ENCODE measurements around the gene DOCK4.

The DOCK4 gene

GRCh38 chr7:112110651-112111050, 95.5 kb downstream of the DOCK4 start:
- Histone ChIP-seq H3K4me3 (ENCODE audit: low read depth, low read length) (no peak overlapping the region), H3K27me3 (ENCODE audit: control insufficient read depth, insufficient read depth, low read length) (no peaks in the 10 kb centered on the region), H3K4me1 (ENCODE audit: control insufficient read depth, insufficient read depth, low read length) (peaks cover 5% of the 10 kb centered on the region), H3K9ac (ENCODE audit: low read depth, low read length) (no peak overlapping the region), H3K9me3 (ENCODE audit: control insufficient read depth, insufficient read depth, low read length) (no peaks in the 10 kb centered on the region), H3K36me3 (ENCODE audit: control insufficient read depth, insufficient read depth, low read length) (no peaks in the 10 kb centered on the region)

- peaks cover 5% of the 10 kb centered on the region for H3K4me1 ChIP-seq (ENCODE audit: control insufficient read depth, insufficient read depth, low read length)
- no peaks in the 10 kb centered on the region for H3K36me3 ChIP-seq (ENCODE audit: control insufficient read depth, insufficient read depth, low read length)
- H3K9ac ChIP-seq (ENCODE audit: low read depth, low read length): no peak overlapping the region
- no peaks in the 10 kb centered on the region for H3K9me3 ChIP-seq (ENCODE audit: control insufficient read depth, insufficient read depth, low read length)
- H3K4me3 ChIP-seq (ENCODE audit: low read depth, low read length): no peak overlapping the region
- H3K27me3 ChIP-seq (ENCODE audit: control insufficient read depth, insufficient read depth, low read length): no peaks in the 10 kb centered on the region
Observed at GRCh38 chr7:112110175-112110574, 96.0 kb downstream of the DOCK4 start.

- Histone ChIP-seq H3K27me3 (ENCODE audit: control insufficient read depth, insufficient read depth, low read length) (no peaks in the 10 kb centered on the region), H3K36me3 (ENCODE audit: control insufficient read depth, insufficient read depth, low read length) (no peaks in the 10 kb centered on the region)
Observed at GRCh38 chr7:112108981-112109380, 97.2 kb downstream of the DOCK4 start.

GRCh38 chr7:112105584-112106530, 100.3 kb downstream of the DOCK4 start:
- Histone ChIP-seq H3K4me3 (ENCODE audit: low read depth, low read length) (no peak overlapping the region), H3K36me3 (ENCODE audit: control insufficient read depth, insufficient read depth, low read length) (no peaks in the 10 kb centered on the region), H3K4me1 (ENCODE audit: control insufficient read depth, insufficient read depth, low read length) (peaks cover 11% of the 10 kb centered on the region), H3K9ac (ENCODE audit: low read depth, low read length) (no peak overlapping the region), H3K9me3 (ENCODE audit: control insufficient read depth, insufficient read depth, low read length) (no peaks in the 10 kb centered on the region), H3K27me3 (ENCODE audit: control insufficient read depth, insufficient read depth, low read length) (no peaks in the 10 kb centered on the region)

More at GRCh38 chr7:112108981-112109380, 97.2 kb downstream of the DOCK4 start:
- H3K9ac ChIP-seq (ENCODE audit: low read depth, low read length): no peak overlapping the region
- no peaks in the 10 kb centered on the region for H3K9me3 ChIP-seq (ENCODE audit: control insufficient read depth, insufficient read depth, low read length)
- H3K4me3 ChIP-seq (ENCODE audit: low read depth, low read length): no peak overlapping the region
- peaks cover 7% of the 10 kb centered on the region for H3K4me1 ChIP-seq (ENCODE audit: control insufficient read depth, insufficient read depth, low read length)

GRCh38 chr7:112104120-112104519, 102.1 kb downstream of the DOCK4 start:
- no peak overlapping the region for H3K9ac ChIP-seq (ENCODE audit: low read depth, low read length)
- H3K4me3 ChIP-seq (ENCODE audit: low read depth, low read length): no peak overlapping the region
- peaks cover 11% of the 10 kb centered on the region for H3K4me1 ChIP-seq (ENCODE audit: control insufficient read depth, insufficient read depth, low read length)
- no peaks in the 10 kb centered on the region for H3K27me3 ChIP-seq (ENCODE audit: control insufficient read depth, insufficient read depth, low read length)
- no peaks in the 10 kb centered on the region for H3K36me3 ChIP-seq (ENCODE audit: control insufficient read depth, insufficient read depth, low read length)
- H3K9me3 ChIP-seq (ENCODE audit: control insufficient read depth, insufficient read depth, low read length): no peaks in the 10 kb centered on the region

GRCh38 chr7:112103246-112103645, 103.0 kb downstream of the DOCK4 start:
- Histone ChIP-seq H3K9ac (ENCODE audit: low read depth, low read length) (no peak overlapping the region), H3K9me3 (ENCODE audit: control insufficient read depth, insufficient read depth, low read length) (no peaks in the 10 kb centered on the region), H3K27me3 (ENCODE audit: control insufficient read depth, insufficient read depth, low read length) (no peaks in the 10 kb centered on the region), H3K36me3 (ENCODE audit: control insufficient read depth, insufficient read depth, low read length) (no peaks in the 10 kb centered on the region), H3K4me1 (ENCODE audit: control insufficient read depth, insufficient read depth, low read length) (peaks cover 11% of the 10 kb centered on the region), H3K4me3 (ENCODE audit: low read depth, low read length) (no peak overlapping the region)

GRCh38 chr7:112101201-112101846, 104.9 kb downstream of the DOCK4 start:
- H3K4me3 ChIP-seq (ENCODE audit: low read depth, low read length): no peak overlapping the region
- H3K9me3 ChIP-seq (ENCODE audit: control insufficient read depth, insufficient read depth, low read length): no peaks in the 10 kb centered on the region
- H3K36me3 ChIP-seq (ENCODE audit: control insufficient read depth, insufficient read depth, low read length): no peaks in the 10 kb centered on the region
- H3K9ac ChIP-seq (ENCODE audit: low read depth, low read length): no peak overlapping the region
- H3K4me1 ChIP-seq (ENCODE audit: control insufficient read depth, insufficient read depth, low read length): peaks cover 6% of the 10 kb centered on the region
- H3K27me3 ChIP-seq (ENCODE audit: control insufficient read depth, insufficient read depth, low read length): no peaks in the 10 kb centered on the region

- Histone ChIP-seq H3K9me3 (ENCODE audit: control insufficient read depth, insufficient read depth, low read length) (no peaks in the 10 kb centered on the region), H3K27me3 (ENCODE audit: control insufficient read depth, insufficient read depth, low read length) (no peaks in the 10 kb centered on the region), H3K4me3 (ENCODE audit: low read depth, low read length) (no peak overlapping the region), H3K36me3 (ENCODE audit: control insufficient read depth, insufficient read depth, low read length) (no peaks in the 10 kb centered on the region), H3K4me1 (ENCODE audit: control insufficient read depth, insufficient read depth, low read length) (no peaks in the 10 kb centered on the region), H3K9ac (ENCODE audit: low read depth, low read length) (no peak overlapping the region)
Observed at GRCh38 chr7:112097524-112097923, 108.7 kb downstream of the DOCK4 start.

- Histone ChIP-seq H3K9ac (ENCODE audit: low read depth, low read length) (no peak overlapping the region), H3K27me3 (ENCODE audit: control insufficient read depth, insufficient read depth, low read length) (no peaks in the 10 kb centered on the region), H3K9me3 (ENCODE audit: control insufficient read depth, insufficient read depth, low read length) (no peaks in the 10 kb centered on the region), H3K36me3 (ENCODE audit: control insufficient read depth, insufficient read depth, low read length) (no peaks in the 10 kb centered on the region), H3K4me3 (ENCODE audit: low read depth, low read length) (no peak overlapping the region), H3K4me1 (ENCODE audit: control insufficient read depth, insufficient read depth, low read length) (no peaks in the 10 kb centered on the region)
Observed at GRCh38 chr7:112093409-112093808, 112.8 kb downstream of the DOCK4 start.

GRCh38 chr7:112092709-112093395, 113.3 kb downstream of the DOCK4 start:
- Histone ChIP-seq H3K4me1 (ENCODE audit: control insufficient read depth, insufficient read depth, low read length) (no peaks in the 10 kb centered on the region), H3K36me3 (ENCODE audit: control insufficient read depth, insufficient read depth, low read length) (no peaks in the 10 kb centered on the region), H3K27me3 (ENCODE audit: control insufficient read depth, insufficient read depth, low read length) (no peaks in the 10 kb centered on the region), H3K4me3 (ENCODE audit: low read depth, low read length) (no peak overlapping the region), H3K9ac (ENCODE audit: low read depth, low read length) (no peak overlapping the region), H3K9me3 (ENCODE audit: control insufficient read depth, insufficient read depth, low read length) (no peaks in the 10 kb centered on the region)

- Histone ChIP-seq H3K9me3 (ENCODE audit: control insufficient read depth, insufficient read depth, low read length) (no peaks in the 10 kb centered on the region), H3K36me3 (ENCODE audit: control insufficient read depth, insufficient read depth, low read length) (no peaks in the 10 kb centered on the region), H3K9ac (ENCODE audit: low read depth, low read length) (no peak overlapping the region)
Observed at GRCh38 chr7:112092306-112092705, 113.9 kb downstream of the DOCK4 start.

More at GRCh38 chr7:112092306-112092705, 113.9 kb downstream of the DOCK4 start:
- no peak overlapping the region for H3K4me3 ChIP-seq (ENCODE audit: low read depth, low read length)
- no peaks in the 10 kb centered on the region for H3K27me3 ChIP-seq (ENCODE audit: control insufficient read depth, insufficient read depth, low read length)
- no peaks in the 10 kb centered on the region for H3K4me1 ChIP-seq (ENCODE audit: control insufficient read depth, insufficient read depth, low read length)
